GM13976 (cell line): ENCODE results near the gene PARD3.

Experiments
- DNase-seq: peaks from one replicate; pipeline ENCODE4 v3.0.0; 2012; ENCODE audit warnings: low spot score
- CTCF ChIP-seq: IDR thresholded peaks from 2 replicates; pipeline ENCODE4 v1.5.1; 2012; ENCODE audit warnings: borderline replicate concordance, mild to moderate bottlenecking; ENCODE audit not compliant: insufficient read depth; ENCODE audit errors: extremely low read depth, missing control alignments, control extremely low read depth
- in situ Hi-C: fragments of 300-500 bp; cut with MboI; formaldehyde crosslinking; loops from one replicate; pipeline ENCODE4 v1.12.0; 2022; ENCODE audit warnings: low sequenced_read_pairs, mixed read lengths, inconsistent platforms; ENCODE audit not compliant: unreplicated experiment

The PARD3 gene

GRCh38 chr10:34299105-34299611, 515.9 kb downstream of the PARD3 start:
- no peak for TF ChIP-seq CTCF
- in situ Hi-C loops = no loop called here
- DNase-seq = no peak

GRCh38 chr10:34298346-34298818, 516.7 kb downstream of the PARD3 start:
- DNase-seq = no peak
- no peak for TF ChIP-seq CTCF
- in situ Hi-C loops = no loop called here

- in situ Hi-C loops = no loop called here
- no peak for DNase-seq
- TF ChIP-seq CTCF = no peak
Measured at GRCh38 chr10:34297541-34298345, 517.4 kb downstream of the PARD3 start.

GRCh38 chr10:34295142-34295548, 520.0 kb downstream of the PARD3 start:
- TF ChIP-seq CTCF = no peak
- in situ Hi-C loops = no loop called here

GRCh38 chr10:34294137-34294536, 521.0 kb downstream of the PARD3 start:
- DNase-seq = no peak
- in situ Hi-C loops = no loop called here

More at GRCh38 chr10:34295142-34295548, 520.0 kb downstream of the PARD3 start:
- DNase-seq = no peak

GRCh38 chr10:34292675-34293074, 522.4 kb downstream of the PARD3 start:
- TF ChIP-seq CTCF = no peak
- in situ Hi-C loops = no loop called here
- no peak for DNase-seq

More at GRCh38 chr10:34294137-34294536, 521.0 kb downstream of the PARD3 start:
- TF ChIP-seq CTCF = no peak
